T-helper 17 cell (primary cell): ENCODE results near the gene WWOX. TPM values are rescaled to one million over a fixed set of nuclear protein-coding genes. Genes with fewer than 3 reads are reported as not detected.

ENCODE experiments used
- ATAC-seq: fragments of 150-1000 bp; cut with Tn5 transposase; 2 replicates; pipeline ENCODE4 v1.10.0; 2021; ENCODE audit warnings: mild to moderate bottlenecking, moderate library complexity
- DNase-seq, 3 donors: peaks; one replicate each; pipeline versions ENCODE4 v3.0.0 to v3.0.0-alpha.2; 2020 to 2021
- H3K9me3 ChIP-seq: one replicate; pipeline ENCODE4 v1.7.0; 2013; ENCODE audit warnings: low read length, mild to moderate bottlenecking; ENCODE audit not compliant: control insufficient read depth, poor library complexity, severe bottlenecking
- H3K27ac Mint-ChIP-seq: one replicate; pipeline ENCODE4 v1.8.0; 2022; ENCODE audit warnings: mild to moderate bottlenecking, moderate library complexity, mixed read lengths
- H3K27me3 Mint-ChIP-seq: one replicate; pipeline ENCODE4 v1.8.0; 2022; ENCODE audit warnings: mixed read lengths
- H3K36me3 Mint-ChIP-seq: one replicate; pipeline ENCODE4 v1.8.0; 2022; ENCODE audit warnings: low read depth, mixed read lengths
- H3K4me1 Mint-ChIP-seq: one replicate; pipeline ENCODE4 v1.8.0; 2022; ENCODE audit warnings: mild to moderate bottlenecking, mixed read lengths
- H3K4me3 Mint-ChIP-seq: one replicate; pipeline ENCODE4 v1.8.0; 2022; ENCODE audit warnings: mild to moderate bottlenecking, moderate library complexity, mixed read lengths
- total RNA-seq, 4 donors: library from RNA in 2 of 4; stranded (reverse) in 2 of 4; gene quantifications; one replicate each; pipeline ENCODE4 v1.2.3 and lab custom pipeline; 2022 to 2026

Gene WWOX
- total RNA-seq, 2 donors from 2014 or later = 26.8 to 29.7 TPM

DNA sequence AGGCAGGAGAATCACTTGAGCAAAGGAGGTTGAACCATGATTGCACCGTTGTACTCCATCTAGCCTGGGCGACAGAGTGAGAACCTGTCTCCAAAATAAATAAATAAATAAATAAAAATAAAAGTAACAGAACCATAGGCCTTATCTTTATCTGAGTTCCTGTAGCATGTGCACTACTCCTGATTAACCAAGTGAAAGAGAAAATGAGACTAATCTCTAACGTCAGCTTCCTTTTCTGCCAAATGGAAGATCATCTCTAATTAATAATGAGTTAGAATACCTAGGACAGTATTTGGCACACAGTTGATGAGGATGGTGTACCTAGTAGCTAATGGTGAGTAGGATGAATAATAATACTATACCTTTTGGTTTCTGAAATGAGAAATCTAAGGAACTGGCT lies 520.4 kb downstream of the WWOX start:
- no peaks in the 10 kb centered on the region for H3K9me3 ChIP-seq
- no peaks in the 10 kb centered on the region for H3K27me3 Mint-ChIP-seq
- ATAC-seq (no peak), DNase-seq (no peak)
- peaks cover 2% of the 10 kb centered on the region for H3K4me1 Mint-ChIP-seq
- H3K27ac Mint-ChIP-seq = no peak overlapping the region
- no peak overlapping the region for H3K4me3 Mint-ChIP-seq
- no peaks in the 10 kb centered on the region for H3K36me3 Mint-ChIP-seq

DNA sequence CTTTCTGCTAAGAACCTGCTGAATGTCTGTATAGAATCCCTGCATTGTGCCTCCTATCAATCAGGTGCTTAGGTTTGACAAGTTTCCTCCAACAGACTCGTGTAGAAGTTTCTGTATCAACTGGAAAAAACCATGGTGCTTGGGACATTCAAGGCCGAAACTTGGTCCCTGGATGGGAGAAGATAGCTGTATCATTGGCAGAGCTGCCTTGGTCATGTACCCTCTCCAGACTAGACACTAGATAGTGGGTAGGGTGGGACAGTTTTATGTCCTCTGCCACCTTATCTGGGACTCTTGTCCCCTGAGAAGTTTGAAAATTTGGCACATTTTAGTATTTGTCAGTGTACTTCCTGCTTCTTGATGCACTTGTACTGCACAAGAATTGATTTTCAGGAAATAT lies 520.8 kb downstream of the WWOX start:
- ATAC-seq (no peak), DNase-seq (no peak)
- H3K4me3 Mint-ChIP-seq = no peak overlapping the region
- H3K9me3 ChIP-seq = no peaks in the 10 kb centered on the region
- no peak overlapping the region for H3K27ac Mint-ChIP-seq
- H3K27me3 Mint-ChIP-seq = no peaks in the 10 kb centered on the region
- H3K36me3 Mint-ChIP-seq = no peaks in the 10 kb centered on the region
- H3K4me1 Mint-ChIP-seq = peaks cover 2% of the 10 kb centered on the region

DNA sequence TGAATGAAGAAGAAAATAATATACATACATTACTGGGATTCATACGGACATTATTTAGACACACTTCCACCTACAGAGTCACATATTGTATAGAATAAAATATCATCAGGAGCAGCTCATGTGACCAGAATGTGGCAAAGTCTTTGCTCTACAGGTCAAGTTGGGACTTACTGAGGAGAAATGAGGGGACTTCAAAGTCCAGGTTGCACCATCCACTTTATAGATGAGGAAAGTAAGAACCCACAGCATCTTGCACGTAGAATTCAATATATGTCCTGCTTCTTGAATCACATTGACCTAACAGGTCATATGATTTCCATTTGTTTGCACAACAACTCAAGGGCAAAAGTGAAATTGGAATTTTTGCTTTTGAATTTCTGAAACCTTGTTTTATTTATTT lies 524.3 kb downstream of the WWOX start:
- no peak for DNase-seq
- H3K4me3 Mint-ChIP-seq = no peak overlapping the region
- no peak overlapping the region for H3K27ac Mint-ChIP-seq
- no peaks in the 10 kb centered on the region for H3K36me3 Mint-ChIP-seq
- ATAC-seq = no peak
- H3K4me1 Mint-ChIP-seq = peaks cover 2% of the 10 kb centered on the region
- no peaks in the 10 kb centered on the region for H3K27me3 Mint-ChIP-seq
- H3K9me3 ChIP-seq = no peaks in the 10 kb centered on the region

DNA sequence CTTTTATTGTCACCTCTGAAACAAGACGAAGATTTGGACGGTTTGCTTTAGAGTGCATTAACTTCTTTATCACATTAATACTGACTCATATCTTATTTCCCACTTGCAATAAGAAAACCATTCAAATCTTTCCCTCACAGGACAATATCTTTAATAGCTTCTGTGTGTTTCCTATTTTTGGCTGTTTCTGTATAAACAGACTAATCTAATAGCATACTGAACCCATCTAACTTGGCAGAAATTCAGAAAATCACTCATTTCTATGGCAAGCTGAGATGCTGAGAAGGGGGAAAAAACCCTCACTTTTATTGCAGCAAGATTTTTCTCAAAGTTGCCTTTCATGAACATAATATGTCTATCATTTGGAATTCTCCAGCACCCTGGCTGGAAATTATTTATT lies 524.9 kb downstream of the WWOX start:
- DNase-seq = no peak
- no peaks in the 10 kb centered on the region for H3K36me3 Mint-ChIP-seq
- no peak for ATAC-seq
- H3K4me1 Mint-ChIP-seq = peaks cover 2% of the 10 kb centered on the region
- H3K27ac Mint-ChIP-seq = no peak overlapping the region
- no peaks in the 10 kb centered on the region for H3K27me3 Mint-ChIP-seq
- H3K4me3 Mint-ChIP-seq = no peak overlapping the region
- no peaks in the 10 kb centered on the region for H3K9me3 ChIP-seq

DNA sequence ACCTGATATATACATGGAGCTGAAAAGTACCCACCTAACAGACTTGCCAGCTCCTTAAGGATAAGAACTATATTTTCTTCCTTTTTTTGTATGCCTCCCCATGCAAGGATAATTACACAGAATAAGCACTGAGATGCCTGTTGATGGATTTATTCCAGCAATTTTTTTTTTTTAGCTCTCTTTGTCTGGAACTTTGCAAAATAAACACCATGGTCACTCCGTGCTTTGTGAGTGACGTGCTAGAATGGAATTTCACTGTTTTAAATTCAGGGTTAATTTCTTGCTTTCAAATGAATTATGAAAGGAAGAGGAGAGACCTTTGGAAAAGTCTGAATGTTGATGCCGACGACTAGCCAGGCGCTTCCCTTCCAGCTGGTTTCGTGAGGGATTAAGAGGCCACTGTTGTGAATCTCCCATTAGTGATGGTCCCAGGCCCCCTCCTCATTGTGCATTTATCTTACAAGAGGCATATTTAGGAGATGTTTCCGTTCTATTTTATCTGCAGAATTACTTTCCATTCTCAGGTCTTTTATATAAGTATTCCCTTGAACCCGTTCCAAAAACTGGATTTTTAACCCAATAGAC lies 529.1 kb downstream of the WWOX start:
- no peak overlapping the region for H3K27ac Mint-ChIP-seq
- DNase-seq (no peak), ATAC-seq (no peak)
- H3K4me1 Mint-ChIP-seq = no peaks in the 10 kb centered on the region
- H3K27me3 Mint-ChIP-seq = no peaks in the 10 kb centered on the region
- peaks cover 3% of the 10 kb centered on the region for H3K9me3 ChIP-seq
- H3K4me3 Mint-ChIP-seq = no peak overlapping the region
- H3K36me3 Mint-ChIP-seq = no peaks in the 10 kb centered on the region

DNA sequence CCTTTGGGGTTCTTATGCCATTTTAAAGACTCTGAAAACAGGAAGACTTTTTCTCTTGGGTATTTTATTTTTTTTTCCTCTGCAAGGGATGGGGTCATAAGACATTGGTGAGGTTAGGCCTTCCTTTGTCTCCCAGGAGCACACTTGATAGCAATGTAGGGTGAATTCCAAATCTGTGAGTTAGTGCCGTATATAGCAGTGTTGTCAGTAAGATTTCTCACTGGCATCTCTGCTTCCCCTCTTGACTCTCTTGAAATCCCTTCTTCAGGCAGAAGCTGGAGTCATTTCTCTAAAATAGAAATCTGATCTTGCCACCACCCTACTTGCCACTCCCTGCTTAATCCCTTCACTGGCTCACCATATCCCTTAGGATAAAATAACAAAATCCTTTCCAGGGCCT lies 529.7 kb downstream of the WWOX start:
- H3K27me3 Mint-ChIP-seq = no peaks in the 10 kb centered on the region
- H3K4me3 Mint-ChIP-seq = no peak overlapping the region
- H3K27ac Mint-ChIP-seq = no peak overlapping the region
- DNase-seq (no peak), ATAC-seq (no peak)
- H3K4me1 Mint-ChIP-seq = no peaks in the 10 kb centered on the region
- peaks cover 3% of the 10 kb centered on the region for H3K9me3 ChIP-seq
- no peaks in the 10 kb centered on the region for H3K36me3 Mint-ChIP-seq

DNA sequence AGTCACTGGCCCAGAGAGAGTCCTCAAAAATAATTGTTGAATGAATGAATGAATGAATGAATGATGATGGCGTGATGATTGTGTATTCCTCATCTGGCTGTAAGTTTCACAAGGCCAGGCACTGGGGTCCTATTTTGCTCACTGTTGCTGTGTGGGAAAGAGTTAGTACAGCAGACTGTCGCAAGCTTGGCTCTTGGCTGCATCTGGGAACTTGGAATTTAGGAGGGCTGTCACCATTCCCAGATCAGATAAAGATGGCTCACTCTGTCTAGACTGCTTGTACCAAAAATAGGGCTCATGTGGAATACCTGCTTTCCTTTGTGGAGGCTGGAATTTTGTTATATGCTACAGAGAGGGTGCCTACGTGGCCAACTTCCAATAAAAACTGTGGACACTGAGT lies 530.6 kb downstream of the WWOX start:
- no peak overlapping the region for H3K27ac Mint-ChIP-seq
- DNase-seq = no peak
- H3K4me1 Mint-ChIP-seq = no peaks in the 10 kb centered on the region
- no peaks in the 10 kb centered on the region for H3K27me3 Mint-ChIP-seq
- ATAC-seq = no peak
- H3K9me3 ChIP-seq = peaks cover 3% of the 10 kb centered on the region
- H3K36me3 Mint-ChIP-seq = no peaks in the 10 kb centered on the region
- no peak overlapping the region for H3K4me3 Mint-ChIP-seq

DNA sequence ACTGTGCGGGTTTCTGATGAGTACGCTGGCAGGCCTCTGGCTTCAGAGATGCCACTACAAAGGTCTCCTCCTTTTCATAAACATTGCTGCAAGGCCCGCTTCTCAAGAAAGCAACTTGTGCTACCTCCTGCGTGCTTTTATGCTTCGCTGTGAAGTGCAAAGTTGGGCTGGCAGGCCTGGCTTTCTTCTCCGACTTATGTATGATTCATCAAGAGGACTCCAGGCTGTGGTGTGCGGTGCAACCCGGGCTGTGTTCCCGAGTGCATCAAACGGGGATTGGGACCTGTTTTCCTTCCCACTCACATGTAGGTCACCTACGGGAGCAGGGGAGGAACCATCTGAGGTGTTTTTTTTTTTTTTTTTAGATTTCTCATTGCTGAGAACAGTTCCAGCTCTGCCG lies 534.1 kb downstream of the WWOX start:
- no peak overlapping the region for H3K27ac Mint-ChIP-seq
- H3K4me3 Mint-ChIP-seq = no peak overlapping the region

DNA sequence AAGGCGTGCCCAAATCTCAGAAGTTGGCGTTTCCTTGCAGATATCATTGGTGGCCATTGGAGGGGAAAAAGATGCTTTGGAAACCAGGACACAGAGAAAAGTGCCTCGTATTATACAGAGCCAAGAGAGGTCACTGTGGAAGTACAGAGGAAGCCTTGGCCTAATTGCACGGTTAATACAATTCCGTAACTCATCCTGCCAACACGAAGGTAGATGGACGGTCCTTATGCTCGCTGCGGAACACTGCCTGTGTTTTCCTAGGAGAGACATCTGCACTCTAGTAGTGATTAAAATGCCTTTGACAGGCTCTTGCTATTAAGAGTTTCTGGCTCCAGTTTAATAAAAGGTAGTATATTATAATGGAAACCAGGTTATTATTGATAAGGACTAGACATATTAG lies 536.4 kb downstream of the WWOX start:
- Mint-ChIP-seq H3K4me3 (no peak overlapping the region), H3K27me3 (no peaks in the 10 kb centered on the region)

More for the DNA sequence above, 534.1 kb downstream of the WWOX start:
- H3K9me3 ChIP-seq = peaks cover 3% of the 10 kb centered on the region
- no peaks in the 10 kb centered on the region for H3K36me3 Mint-ChIP-seq
- no peaks in the 10 kb centered on the region for H3K27me3 Mint-ChIP-seq
- ATAC-seq (no peak), DNase-seq (no peak)
- no peaks in the 10 kb centered on the region for H3K4me1 Mint-ChIP-seq

DNA sequence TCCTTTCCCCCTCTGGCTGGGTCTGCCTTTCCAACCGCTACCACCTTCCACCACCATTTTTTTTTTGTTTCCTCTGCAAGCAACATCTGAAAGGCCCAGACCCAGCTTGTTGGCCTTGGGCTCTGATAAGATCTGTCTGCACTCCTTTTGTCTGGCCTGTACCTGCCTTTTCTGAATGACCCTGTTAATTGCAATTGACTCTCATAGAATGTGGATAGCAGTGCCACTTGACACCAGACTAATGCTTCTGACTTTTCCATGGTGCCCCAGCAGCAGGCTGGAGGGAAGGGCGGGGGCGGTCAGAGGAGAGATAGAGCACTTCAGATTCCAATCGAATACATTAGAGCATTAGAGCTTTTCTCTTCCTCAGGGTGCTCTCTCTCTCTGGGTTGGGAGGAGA lies 538.9 kb downstream of the WWOX start:
- ATAC-seq = no peak
- H3K9me3 ChIP-seq = no peaks in the 10 kb centered on the region
- Mint-ChIP-seq H3K27ac (no peak overlapping the region), H3K4me1 (no peaks in the 10 kb centered on the region), H3K36me3 (no peaks in the 10 kb centered on the region), H3K27me3 (no peaks in the 10 kb centered on the region), H3K4me3 (no peak overlapping the region)
- no peak for DNase-seq

More for the DNA sequence above, 536.4 kb downstream of the WWOX start:
- ATAC-seq (no peak), DNase-seq (no peak)
- Mint-ChIP-seq H3K4me1 (no peaks in the 10 kb centered on the region), H3K36me3 (no peaks in the 10 kb centered on the region), H3K27ac (no peak overlapping the region)
- no peaks in the 10 kb centered on the region for H3K9me3 ChIP-seq

DNA sequence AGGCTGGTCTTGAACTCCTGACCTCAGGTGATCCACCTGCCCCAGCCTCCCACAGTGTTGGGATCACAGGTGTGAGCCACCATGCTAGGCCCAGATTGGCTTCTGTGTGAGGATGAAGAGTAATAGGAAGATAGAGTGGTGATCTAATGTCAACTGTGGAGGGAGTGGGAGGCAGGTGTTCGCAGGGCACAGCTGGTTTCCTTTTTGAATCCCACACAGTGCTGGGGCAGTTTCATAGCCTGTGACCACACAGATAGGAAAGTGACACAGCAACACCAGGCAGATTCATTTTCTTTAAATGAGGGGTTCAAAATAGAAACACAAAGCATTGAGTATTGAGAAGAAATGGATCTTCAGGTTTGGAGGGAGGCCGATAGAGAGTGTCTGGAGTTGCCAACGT lies 540.3 kb downstream of the WWOX start:
- DNase-seq = no peak
- ATAC-seq = no peak
- H3K4me1 Mint-ChIP-seq = no peaks in the 10 kb centered on the region
- H3K27me3 Mint-ChIP-seq = no peaks in the 10 kb centered on the region
- H3K27ac Mint-ChIP-seq = no peak overlapping the region
- H3K36me3 Mint-ChIP-seq = no peaks in the 10 kb centered on the region
- H3K9me3 ChIP-seq = no peaks in the 10 kb centered on the region
- H3K4me3 Mint-ChIP-seq = no peak overlapping the region

DNA sequence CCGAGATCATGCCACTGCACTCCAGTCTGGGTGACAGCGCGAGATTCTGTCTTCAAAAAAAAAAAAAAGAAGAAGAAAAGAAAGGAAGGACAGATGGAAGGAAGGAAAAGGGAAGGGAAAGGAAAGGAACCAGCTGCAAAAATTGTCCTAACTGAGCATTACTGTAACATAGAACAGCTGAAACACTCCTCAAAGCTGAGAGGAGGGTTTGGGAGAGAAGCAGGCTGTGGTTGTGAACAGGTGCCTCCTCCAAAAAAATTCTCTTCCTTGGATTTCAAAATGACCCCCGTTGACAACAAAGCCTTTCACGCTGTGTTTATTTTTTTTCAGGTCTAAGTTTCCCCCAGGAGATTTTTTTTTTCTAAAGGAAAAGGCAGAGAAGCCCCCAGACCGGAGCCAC lies 541.4 kb downstream of the WWOX start:
- no peak for ATAC-seq

DNA sequence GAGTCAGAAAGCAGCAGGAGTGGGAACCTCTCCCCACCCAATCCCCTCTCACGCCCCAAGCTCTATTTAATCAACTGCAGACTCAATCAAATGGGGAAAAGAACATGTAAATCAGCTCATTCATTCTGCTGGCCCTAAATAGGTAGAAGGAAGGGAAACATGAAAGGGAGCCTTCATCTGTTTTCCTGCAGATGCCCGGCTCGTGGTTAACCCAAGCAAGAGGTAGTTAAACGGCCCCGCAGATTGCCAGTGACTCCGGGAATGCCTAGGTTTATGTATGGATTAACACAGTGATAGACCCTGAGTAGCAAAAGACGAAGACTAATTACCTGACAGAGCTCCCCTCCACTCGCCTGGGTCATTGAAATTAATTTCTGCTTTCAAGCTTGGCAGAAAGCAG lies 542.0 kb downstream of the WWOX start:
- no peak overlapping the region for H3K27ac Mint-ChIP-seq
- DNase-seq = no peak
- no peak overlapping the region for H3K4me3 Mint-ChIP-seq
- H3K27me3 Mint-ChIP-seq = no peaks in the 10 kb centered on the region
- no peaks in the 10 kb centered on the region for H3K9me3 ChIP-seq
- no peaks in the 10 kb centered on the region for H3K4me1 Mint-ChIP-seq
- no peak for ATAC-seq
- no peaks in the 10 kb centered on the region for H3K36me3 Mint-ChIP-seq

More for the DNA sequence above, 541.4 kb downstream of the WWOX start:
- H3K9me3 ChIP-seq = no peaks in the 10 kb centered on the region
- no peak overlapping the region for H3K4me3 Mint-ChIP-seq
- H3K27me3 Mint-ChIP-seq = no peaks in the 10 kb centered on the region
- H3K36me3 Mint-ChIP-seq = no peaks in the 10 kb centered on the region
- no peak for DNase-seq
- H3K27ac Mint-ChIP-seq = no peak overlapping the region
- no peaks in the 10 kb centered on the region for H3K4me1 Mint-ChIP-seq

DNA sequence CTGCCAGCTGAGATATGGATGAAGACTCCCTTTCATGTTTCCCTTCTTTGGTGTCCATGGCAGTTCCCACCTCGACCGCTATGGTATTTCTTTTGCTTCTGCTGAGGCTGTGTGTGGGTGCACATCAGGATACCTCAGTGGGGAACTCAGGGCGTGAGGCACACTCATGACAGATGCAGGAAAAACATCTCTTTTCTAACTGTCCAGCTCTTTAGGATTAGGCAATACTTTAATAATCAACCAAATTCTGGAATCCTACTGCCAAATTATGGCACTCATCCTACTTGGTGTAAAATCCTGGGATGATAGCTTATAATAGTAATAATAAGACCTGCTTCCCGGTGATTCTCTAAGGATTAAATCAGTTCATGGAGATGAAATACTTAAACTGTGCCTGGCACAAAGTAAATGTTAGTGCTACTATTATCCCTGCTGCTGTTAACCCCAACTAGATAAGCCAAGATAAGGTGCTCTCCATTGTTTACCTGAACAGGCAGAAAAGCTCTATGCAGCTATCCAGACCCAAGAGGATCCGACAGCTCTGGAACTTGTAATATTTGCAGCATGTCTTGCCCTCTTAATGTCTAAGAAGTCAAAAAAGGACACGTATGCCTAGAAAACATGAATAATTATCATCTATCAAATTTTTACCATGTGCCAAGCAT lies 543.3 kb downstream of the WWOX start:
- no peak overlapping the region for H3K4me3 Mint-ChIP-seq
- DNase-seq = no peak
- H3K9me3 ChIP-seq = no peaks in the 10 kb centered on the region
- H3K36me3 Mint-ChIP-seq = no peaks in the 10 kb centered on the region
- no peak overlapping the region for H3K27ac Mint-ChIP-seq
- H3K4me1 Mint-ChIP-seq = no peaks in the 10 kb centered on the region
- ATAC-seq = no peak
- H3K27me3 Mint-ChIP-seq = no peaks in the 10 kb centered on the region
